CD4-positive, alpha-beta T cell treated with Interleukin-10 for 1 hour (primary cell): ENCODE measurements around the gene HINFP.
"Not testable (repeated sequence)": the region's sequence is repeated elsewhere in the genome, so short reads cannot be mapped to it uniquely, and the experiment has no call there.

Source experiments
- DNase-seq: peaks from one replicate; pipeline ENCODE4 v3.0.0-alpha.2; 2020

HINFP gene

DNA sequence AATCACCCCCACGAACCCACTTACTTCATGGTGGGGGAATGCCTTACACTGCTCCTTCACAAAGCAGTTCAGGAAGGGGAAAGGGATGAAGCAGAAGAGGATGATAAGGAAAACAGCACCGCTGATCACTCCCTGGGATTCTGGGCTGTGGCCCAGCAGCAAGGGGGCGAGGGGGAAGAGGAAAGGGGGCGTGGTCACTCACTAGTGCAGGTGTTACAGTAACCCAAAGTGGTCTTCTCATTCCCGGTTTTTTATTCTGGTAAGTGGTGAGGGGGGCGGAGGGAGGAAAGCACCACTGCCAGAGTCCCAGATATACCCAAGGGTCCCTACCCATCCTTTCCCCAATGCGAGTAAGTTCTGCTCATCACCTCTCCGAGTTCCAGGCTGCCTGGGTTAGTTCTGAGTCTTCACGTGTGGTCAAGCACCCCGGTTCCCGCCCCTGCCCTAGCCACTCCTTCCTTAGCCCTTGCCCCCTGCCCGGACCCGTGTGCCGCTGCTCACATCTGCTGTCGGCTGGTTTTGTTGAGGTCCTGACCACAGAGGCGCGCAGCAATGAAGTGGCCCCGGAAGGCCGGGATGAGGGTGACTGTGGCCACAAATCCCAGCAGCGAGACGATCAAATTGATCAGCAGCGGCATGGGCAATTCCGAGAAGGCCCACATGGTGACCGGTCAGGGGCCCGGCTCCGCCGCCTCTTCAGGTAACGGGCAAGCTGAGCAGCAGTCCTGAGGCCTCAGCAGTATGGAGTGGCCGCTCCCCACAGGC is 20.2 kb upstream of the HINFP start:
- DNase-seq = no peak

DNA sequence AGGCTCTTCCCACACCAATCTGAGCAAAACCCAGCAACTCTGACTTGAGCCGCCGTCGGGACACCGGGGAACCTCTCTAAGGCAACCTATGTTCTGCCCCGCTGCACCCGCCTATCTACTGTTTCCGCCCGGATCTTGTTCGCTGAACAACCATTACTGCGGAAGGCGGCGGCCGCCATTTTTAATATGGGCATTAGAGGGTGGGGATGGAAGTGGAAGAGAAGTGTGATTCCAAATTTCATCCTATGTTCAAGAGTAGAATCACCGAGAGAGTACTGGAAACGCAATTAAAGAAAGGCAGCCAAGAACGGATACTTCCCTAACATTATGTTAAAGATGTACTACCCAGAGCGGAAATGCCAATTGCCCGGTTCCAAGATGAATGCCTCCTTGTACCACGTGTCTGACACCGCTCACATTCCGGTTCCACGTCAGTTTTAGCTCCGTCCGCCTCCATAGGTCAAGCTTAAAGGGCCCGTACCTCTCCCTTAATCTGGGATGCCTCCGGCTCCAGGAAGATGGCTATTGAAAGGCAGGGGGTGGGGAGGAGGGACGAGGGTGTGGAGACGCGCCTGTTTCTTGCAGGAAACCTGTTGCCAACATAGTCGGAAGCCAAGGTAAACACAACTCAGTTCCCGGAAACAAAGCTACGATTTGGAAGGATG is 19.5 kb upstream of the HINFP start, which contains the start of gene DPAGT1:
Gene DPAGT1, minus strand, starts transcription at position 95 of the 665 bp plus-strand sequence. CDS start 198 bp downstream, outside the sequence.
- peak; percentile 89 for DNase-seq

DNA sequence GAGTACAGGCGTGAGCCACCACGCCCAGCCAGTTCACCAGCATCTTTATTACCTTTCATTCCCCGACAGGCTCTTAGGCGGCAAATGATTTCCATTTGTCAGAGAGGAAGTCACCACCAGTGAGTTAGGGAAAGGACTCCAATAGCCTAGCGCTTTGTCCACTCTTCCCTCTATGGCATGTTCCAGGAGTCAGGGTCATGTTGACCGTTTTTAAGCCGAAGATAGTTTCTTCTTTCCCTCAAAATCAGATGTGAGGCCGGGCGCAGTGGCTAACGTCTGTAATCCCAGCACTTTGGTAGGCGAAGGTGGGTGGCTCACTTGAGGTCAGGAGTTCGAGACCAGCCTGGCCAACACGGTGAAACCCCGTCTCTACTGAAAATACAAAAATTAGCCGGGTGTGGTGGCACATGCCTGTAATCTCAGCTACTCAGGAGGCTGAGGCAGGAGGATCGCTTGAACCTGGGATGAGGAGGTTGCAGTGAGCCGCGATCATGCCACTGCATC is 18.2 kb upstream of the HINFP start:
- DNase-seq = not testable (repeated sequence)

DNA sequence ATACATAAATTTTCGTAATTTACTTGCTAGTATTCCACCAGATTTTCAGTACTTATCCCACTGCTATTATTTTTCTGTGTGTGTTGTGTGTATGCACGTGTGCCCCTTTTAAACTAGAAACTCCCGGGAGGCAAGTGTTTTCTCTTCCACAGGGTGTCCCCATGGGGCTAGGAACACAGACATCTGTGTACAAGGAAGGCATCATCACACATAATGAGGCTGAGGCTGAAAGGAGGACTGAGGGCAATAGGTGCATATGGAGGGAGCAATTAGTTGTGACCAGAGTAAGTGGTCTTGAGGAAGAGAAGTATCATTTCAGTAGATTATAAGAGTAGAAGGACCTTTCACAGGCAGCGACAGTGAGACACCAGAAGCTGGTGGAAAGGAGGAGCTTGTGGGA is 17.6 kb upstream of the HINFP start:
- no peak for DNase-seq

DNA sequence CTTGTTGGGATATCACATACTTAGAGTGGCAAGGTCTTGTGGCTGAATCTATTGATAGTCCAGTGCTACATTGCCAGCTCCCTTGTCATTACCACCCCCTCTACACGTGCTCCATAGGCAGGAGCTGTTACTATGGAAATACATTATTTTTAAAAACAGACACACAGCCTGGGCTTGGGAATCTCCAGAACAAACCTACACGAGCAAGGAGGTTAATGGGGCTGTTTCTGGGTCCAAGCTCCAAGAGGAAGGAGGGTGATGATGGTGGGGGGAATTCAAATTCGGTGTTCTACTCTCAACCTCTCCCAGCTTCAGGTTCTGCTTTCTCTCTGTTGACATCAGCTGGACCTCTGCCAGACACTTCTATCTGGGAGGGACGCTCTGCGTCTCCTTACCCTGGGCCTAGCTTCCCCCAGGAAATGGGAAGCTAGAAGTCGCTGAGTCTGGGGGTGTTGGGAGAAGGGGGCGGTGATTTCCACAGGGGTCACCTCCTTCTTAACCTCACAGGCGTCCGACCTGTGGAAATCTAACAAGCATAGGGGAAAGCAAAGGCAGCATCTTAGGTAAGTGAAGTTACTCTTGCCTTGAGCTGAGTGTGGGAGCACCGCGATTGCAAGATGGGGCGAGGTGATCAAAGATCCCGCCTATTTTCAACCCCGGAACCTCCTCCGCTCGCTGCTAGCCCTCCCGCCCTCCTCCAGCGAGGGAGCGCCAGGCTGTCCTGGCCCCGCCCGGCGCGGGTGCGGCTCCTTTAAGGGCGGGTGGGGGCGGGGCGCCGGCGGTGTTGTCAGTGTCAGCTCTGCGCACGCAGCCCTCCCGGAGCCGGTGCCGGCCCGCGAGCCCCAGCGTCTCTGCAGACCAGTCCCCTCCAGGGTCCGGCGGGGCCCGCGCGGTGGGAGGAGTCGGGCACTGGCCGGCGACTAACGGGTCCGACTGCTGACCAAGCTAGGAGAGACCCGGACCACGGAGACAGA is 14.5 kb upstream of the HINFP start, which contains the start of gene C2CD2L:
Gene C2CD2L, plus strand, starts transcription at position 781 of the 974 bp plus-strand sequence. CDS start 398 bp downstream, outside the sequence.
- DNase-seq = peak; percentile 90

DNA sequence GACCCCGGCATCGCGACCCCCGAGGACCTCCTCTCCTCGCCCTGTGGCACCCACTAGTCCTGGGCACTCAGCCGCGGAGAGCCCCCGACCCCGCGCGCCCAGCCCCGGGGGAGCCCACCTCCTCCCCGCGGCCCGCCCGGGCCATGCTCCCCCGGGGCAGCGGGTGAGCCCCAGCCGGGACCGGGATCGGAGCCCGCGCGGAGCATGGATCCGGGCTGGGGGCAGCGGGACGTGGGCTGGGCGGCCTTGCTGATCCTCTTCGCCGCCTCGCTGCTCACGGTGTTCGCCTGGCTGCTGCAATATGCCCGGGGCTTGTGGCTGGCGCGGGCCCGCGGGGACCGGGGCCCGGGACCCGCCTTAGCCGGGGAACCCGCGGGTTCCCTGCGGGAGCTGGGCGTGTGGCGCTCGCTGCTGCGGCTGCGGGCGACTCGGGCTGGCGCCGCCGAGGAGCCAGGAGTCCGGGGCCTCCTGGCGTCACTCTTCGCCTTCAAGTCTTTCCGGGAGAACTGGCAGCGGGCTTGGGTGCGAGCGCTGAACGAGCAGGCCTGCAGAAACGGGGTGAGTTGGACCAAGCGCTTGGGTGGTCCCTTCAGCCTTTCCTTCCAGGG is 13.7 kb upstream of the HINFP start:
- DNase-seq = no peak

DNA sequence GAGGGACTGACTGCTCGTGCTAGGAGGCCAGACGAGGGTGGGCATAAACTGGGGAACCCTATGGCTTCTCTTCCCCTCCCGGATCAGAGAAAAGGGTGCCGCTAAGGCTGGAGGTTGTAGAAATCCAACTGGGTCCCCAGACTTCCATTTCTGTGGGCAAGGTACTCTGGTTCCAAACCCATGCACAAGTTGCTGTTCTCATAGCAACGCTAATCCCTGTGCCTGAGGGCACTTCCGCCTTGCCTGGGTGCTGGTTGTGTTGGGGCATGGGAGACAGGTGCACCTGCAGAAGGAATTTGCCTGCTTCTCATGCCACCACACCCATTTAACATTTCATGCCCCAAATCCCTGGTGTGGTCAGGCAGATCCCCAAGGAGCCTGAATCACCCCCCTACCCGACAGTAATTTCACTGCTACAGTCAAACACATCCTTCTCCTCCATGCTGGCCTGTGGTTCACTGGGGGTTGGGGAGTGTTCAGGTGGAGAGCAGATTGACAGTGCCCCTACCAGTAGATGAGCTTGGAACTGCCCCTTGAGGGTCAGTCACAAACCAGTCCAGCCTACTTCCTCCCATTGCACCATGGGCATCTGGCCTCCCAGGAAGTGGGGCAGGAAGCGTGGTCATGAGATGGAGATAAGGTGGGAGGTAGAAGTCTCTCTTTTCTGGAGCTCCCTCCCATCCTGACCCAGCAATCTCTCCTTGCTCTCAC is 13.1 kb upstream of the HINFP start:
- peak; percentile 38 for DNase-seq

DNA sequence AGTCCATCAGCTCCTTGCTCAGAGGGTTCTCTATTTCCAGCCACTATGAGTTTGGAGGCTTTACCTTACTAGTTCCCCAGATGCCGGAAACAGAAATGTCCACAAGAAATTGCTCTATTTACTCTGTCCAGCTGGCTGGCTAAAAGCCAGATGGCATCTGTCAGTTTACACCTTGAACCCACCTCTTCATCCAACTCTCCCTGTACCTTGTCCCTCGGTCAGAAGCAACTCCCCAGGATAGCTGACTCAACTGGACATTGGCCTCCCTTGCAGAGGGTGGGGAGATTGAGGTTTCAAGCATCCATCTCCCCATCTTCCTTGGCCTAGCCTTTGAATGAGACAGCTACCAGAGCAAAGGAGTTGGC is 12.5 kb upstream of the HINFP start:
- DNase-seq = no peak

DNA sequence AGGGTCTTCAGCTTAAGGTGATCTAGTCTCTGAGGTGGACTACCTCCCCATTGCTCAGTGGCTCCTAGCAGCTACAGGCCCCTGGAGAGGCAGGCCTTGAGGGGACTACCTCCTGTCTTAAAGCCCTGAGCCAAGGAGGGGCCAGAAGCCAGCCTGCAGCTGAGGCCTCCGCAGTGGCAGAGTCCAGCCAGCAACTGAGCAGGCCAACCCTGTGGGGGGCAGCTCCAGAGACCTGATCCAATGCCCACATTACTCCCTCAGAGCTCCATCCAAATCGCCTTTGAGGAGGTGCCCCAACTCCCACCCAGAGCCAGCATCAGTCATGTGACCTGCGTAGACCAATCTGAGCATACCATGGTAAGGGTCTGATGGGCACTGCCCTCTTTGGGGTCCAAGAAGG is 11.5 kb upstream of the HINFP start:
- no peak for DNase-seq

DNA sequence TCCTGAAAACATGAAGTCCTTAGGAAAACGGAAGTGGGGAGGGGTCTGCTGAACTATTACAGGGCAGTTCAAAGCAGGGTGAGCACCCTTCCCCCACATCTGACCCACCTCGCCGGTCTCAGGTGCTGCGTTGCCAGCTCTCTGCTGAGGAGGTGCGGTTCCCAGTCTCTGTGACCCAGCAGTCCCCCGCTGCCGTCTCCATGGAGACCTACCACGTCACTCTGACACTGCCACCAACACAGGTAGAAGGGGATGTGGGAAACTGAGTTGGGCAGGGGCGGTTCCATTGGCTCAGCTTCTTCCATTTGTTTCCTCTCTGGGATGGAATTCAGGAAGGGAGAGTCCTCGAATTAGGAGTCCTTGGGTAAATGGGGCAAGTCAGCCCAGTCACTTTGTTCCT is 10.9 kb upstream of the HINFP start:
- no peak for DNase-seq

DNA sequence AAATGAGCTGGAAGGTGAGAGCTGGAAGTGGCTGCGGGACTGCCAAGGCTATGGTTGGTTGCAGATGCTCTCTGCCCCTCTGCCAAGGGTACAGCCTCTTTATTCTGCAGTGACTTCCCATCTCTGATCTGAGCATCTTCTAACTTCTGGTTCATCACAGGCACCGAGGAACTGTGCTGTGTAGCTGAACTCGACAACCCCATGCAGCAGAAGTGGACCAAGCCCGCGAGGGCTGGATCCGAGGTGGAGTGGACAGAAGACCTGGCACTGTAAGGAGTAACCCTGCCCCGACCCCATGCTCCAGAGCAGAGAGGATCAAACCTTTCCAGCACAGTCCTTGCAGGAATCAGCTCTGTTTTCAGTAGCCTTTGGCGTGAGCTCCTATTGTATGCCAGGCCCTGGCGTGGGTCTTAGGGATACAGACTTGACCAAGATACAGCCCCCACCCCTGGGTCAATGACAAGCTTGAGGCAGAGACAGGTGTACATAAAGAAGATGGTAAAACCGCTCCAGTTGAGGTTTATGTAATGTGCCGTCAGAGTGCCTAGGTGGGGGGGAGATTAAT is 9.9 kb upstream of the HINFP start:
- no peak for DNase-seq

DNA sequence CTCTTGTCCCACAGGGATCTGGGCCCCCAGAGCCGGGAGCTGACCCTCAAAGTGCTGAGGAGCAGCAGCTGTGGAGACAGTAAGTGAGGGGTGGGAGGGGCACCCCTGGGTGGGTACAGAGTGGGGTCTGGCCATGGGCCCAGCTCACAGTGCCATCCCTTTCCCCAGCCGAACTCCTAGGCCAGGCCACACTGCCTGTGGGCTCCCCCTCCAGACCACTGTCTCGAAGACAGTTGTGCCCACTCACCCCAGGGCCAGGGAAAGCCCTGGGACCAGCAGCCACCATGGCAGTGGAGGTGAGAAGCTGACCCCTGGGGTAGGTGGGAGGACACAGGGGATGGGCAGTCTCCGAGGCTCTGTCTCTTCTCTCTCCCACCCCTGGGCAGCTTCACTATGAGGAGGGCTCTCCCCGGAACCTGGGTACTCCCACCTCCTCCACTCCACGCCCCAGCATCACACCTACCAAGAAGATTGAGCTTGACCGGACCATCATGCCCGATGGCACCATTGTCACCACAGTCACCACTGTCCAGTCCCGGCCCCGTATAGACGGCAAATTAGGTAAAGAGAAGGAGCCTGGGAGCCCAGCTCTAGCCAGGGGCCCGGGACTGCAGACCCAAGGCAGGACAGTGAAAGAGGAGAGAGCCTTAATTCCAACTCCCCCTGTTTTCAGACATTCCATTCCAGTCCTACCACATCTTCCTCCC is 8.9 kb upstream of the HINFP start:
- no peak for DNase-seq

DNA sequence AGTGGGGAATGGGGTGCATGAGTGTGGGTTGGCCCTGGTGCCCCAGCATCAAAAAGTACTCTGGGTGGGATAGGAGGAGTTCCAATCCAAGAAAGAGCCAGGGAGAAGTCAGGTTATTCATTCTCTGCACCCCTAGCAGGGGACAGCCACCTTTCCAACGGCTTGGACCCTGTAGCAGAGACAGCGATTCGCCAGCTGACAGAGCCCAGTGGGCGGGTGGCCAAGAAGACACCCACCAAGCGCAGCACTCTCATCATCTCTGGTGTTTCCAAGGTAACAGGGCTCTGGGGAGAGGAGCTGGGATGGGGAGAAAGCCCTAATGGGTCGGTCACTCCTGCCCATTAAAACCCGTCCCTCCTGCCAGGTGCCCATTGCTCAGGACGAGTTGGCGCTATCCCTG is 7.7 kb upstream of the HINFP start:
- no peak for DNase-seq

DNA sequence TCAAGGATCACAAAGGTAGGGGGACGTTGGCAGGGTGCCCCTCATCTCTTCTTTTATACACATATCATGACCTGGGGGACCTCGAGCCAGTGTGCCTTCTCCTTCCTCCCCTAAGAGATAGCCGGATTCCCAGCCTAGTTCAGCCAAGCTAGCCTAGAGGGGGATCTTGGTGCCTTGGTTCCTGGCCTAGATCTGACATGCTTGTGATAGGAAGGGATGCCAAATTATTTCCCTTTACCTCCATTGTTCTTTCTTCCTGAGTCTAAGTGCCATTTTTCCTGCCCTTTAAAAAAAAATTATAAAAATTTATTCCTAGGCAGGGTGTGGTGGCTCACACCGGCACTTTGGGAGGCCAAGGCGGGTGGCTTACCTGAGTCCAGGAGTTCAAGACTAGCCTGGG is 7.0 kb upstream of the HINFP start:
- DNase-seq = no peak

DNA sequence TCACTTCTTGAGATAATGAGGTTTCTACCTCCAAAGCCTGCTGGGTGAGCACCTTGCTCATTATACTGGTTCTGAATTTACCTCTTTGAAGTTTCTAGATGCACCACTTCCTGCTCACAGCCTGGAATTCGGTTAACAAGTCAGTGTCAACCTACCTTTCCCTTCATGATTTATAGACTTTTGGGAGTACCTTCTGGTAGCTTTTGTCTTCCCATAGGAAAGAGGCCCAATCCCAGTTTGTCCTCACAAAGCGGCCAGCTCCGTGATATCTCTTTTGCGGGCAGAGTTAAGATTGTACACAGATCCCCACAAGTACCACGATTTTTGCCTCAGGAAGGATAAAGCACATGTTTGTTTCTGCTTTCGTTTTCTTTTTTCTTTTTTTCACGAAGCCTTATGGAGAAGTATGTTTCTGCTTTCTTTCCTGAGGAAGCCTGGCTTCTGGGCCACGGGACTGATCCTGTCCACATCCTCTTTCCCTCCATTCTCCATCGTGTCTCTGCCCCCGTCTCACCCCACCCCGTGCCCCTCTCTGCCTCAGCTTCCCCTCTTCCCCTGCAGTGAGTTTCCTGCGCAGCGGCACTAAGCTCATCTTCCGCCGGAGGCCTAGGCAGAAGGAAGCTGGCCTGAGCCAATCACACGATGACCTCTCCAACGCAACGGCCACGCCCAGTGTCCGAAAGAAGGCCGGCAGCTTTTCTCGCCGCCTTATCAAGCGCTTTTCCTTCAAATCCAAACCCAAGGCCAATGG is 5.7 kb upstream of the HINFP start:
- DNase-seq = peak; percentile 47

DNA sequence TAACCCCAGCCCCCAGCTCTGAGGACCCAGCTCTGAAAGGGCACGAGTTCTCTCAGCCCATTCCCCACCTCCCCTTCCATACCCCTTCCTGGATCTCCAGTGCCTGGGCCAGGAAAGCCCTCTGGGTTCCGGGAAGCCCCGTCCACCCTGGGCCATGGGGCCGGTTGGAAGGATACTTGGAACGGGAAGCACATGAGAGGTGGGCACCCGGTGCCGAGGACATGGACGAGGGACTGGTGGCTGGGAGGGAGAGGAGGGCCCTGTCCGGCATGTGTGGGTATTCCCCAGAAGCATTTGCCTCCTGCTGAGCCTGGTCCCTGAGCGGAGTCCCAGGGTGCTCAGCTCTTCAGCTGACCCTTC is 5.2 kb upstream of the HINFP start:
- no peak for DNase-seq

DNA sequence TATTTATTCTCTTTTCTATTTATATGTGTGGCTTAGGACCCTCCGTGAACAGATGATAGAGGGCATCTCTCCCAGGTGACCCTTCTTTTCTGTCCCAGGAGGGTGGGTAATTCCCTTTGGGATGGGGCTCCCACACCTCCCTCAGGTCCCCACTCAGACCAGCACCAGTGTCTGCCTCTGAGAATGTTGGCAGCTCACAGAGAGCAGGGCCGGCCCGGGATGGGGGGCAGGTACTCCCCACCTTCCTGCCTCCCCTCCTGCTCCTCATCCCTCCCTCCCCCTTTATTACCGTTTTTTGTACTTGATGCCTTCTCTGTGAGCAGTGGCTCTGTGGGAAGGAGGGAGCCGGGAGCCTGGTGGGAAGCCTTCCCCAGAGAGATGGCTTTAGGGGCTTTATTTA is 4.8 kb upstream of the HINFP start:
- DNase-seq = no peak

DNA sequence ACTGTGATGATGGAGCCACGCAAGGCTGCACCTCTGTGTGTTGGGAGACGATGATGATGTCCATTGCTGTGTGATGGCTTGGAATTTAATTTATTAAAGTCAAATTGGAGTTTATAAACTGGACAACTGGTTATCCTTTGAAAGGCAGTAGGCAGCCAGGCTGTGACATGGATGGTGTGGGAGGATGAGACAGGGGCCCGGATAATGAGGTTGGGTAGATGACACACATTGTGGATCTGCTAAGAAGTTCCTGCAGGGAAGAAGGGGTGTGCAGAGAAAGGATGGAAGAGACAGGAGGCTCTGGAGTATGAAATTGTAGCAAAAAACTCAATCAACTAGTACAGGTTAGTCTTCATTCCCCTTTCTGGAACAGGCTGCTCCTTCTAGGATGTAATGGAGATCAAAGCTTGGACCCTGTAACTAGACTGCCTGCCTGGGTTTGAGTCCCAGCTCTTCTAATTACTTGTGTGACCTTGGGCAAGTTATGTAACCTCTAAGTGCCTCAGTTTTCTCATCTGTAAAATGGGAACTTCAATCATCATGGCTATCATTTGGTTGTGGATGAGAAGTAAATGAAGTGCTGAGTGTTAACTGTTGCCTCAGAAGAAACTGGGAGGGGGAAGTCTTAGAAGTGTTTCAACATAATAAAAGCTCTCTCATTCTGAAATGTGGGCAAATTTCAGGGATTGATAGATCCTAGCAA is 4.2 kb upstream of the HINFP start:
- DNase-seq = no peak

DNA sequence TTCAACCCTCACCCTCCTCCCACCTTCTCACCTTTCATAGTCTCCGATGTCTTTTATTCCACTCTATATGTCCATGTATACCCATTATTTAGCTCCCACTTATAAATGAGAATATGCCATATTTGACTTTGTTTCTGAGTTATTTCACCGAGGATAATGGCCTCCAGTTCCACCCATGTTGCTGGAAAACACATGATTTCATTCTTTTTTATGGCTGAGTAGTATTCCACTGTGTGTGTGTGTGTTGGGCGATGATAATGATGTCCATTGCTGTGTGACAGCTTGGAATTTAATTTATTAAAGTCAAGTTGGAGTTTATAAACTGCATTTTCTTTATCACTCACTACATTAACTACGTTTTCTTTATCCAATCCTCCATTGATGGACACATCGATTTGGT is 3.2 kb upstream of the HINFP start:
- no peak for DNase-seq

DNA sequence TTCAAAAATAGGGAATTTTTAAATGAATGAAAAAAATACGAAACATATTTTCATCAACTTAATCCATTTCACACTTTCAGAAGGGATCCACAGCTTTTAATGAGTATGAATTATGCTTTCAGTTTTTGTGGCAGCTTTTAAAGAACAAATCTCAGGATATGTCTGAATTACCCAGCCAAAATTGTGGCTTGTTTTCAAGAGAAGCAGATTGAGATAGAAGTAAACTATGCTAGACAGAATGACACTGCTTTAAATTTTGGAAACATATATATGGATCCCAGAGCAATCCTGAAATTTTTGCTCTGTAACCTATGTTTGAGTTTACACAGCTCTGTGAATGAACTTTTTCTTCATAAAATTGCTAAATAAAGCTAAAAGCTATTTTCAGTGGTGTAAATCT is 2.4 kb upstream of the HINFP start:
- DNase-seq = no peak
